Glutamatergic neuron (in vitro differentiated cells): ENCODE measurements around the gene C17orf50. TPM values are rescaled to one million over a fixed set of nuclear protein-coding genes. Genes with fewer than 3 reads are reported as not detected.
A peak's percentile ranks its signal among the peaks of the same experiment; 100 is the strongest.

ENCODE experiments used
- DNase-seq: peaks from one replicate; pipeline ENCODE4 v3.0.0; 2022
- H3K27ac Mint-ChIP-seq: one replicate; pipeline ENCODE4 v1.8.0; 2020; ENCODE audit warnings: mild to moderate bottlenecking, mixed read lengths, inconsistent platforms; ENCODE audit not compliant: unreplicated experiment
- H3K27me3 Mint-ChIP-seq: one replicate; pipeline ENCODE4 v1.8.0; 2020; ENCODE audit warnings: mild to moderate bottlenecking, moderate library complexity, mixed read lengths, inconsistent platforms; ENCODE audit not compliant: unreplicated experiment
- H3K36me3 Mint-ChIP-seq: one replicate; pipeline ENCODE4 v1.8.0; 2020; ENCODE audit warnings: mild to moderate bottlenecking, mixed read lengths, inconsistent platforms; ENCODE audit not compliant: unreplicated experiment
- H3K4me1 Mint-ChIP-seq: one replicate; pipeline ENCODE4 v1.8.0; 2020; ENCODE audit warnings: mild to moderate bottlenecking, low read depth, mixed read lengths, inconsistent platforms; ENCODE audit not compliant: unreplicated experiment
- H3K4me3 Mint-ChIP-seq: one replicate; pipeline ENCODE4 v1.8.0; 2020; ENCODE audit warnings: mild to moderate bottlenecking, mixed read lengths, inconsistent platforms; ENCODE audit not compliant: unreplicated experiment
- H3K9me3 Mint-ChIP-seq: one replicate; pipeline ENCODE4 v1.8.0; 2020; ENCODE audit warnings: mild to moderate bottlenecking, moderate library complexity, mixed read lengths, inconsistent platforms; ENCODE audit not compliant: unreplicated experiment
- total RNA-seq: library from RNA; stranded (reverse); fragmentation: NEBNext Ultra II Directional; extraction: Animal tissue kit (Norgen Biotek cat#: 25700); gene quantifications from one replicate; pipeline ENCODE4 v1.2.1, GENCODE V29; 2021; ENCODE audit not compliant: unreplicated experiment
- TF ChIP-seq, protein P1 (sequence below): fragments of 200-600 bp; sonication (generic); IDR thresholded peaks from one replicate; pipeline ENCODE4 v1.5.0; 2021; ENCODE audit not compliant: partially characterized antibody, unreplicated experiment

Gene C17orf50
- total RNA-seq, 1 donor from 2014 or later = not detected

- DNase-seq = no peak
- H3K4me1 Mint-ChIP-seq = peaks cover 11% of the 10 kb centered on the region
- H3K27me3 Mint-ChIP-seq = peaks cover 8% of the 10 kb centered on the region
- H3K9me3 Mint-ChIP-seq = peaks cover 2% of the 10 kb centered on the region
- TF ChIP-seq, protein P1, sequence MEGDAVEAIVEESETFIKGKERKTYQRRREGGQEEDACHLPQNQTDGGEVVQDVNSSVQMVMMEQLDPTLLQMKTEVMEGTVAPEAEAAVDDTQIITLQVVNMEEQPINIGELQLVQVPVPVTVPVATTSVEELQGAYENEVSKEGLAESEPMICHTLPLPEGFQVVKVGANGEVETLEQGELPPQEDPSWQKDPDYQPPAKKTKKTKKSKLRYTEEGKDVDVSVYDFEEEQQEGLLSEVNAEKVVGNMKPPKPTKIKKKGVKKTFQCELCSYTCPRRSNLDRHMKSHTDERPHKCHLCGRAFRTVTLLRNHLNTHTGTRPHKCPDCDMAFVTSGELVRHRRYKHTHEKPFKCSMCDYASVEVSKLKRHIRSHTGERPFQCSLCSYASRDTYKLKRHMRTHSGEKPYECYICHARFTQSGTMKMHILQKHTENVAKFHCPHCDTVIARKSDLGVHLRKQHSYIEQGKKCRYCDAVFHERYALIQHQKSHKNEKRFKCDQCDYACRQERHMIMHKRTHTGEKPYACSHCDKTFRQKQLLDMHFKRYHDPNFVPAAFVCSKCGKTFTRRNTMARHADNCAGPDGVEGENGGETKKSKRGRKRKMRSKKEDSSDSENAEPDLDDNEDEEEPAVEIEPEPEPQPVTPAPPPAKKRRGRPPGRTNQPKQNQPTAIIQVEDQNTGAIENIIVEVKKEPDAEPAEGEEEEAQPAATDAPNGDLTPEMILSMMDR = no peak
- peak overlapping the region; percentile 96 for H3K4me3 Mint-ChIP-seq
- H3K27ac Mint-ChIP-seq = peak overlapping the region; percentile 99
- no peaks in the 10 kb centered on the region for H3K36me3 Mint-ChIP-seq
These were observed 47.7 kb downstream of the C17orf50 start for GRCh38 chr17:35808240-35808961.

- peaks cover 11% of the 10 kb centered on the region for H3K4me1 Mint-ChIP-seq
- H3K27me3 Mint-ChIP-seq = peaks cover 8% of the 10 kb centered on the region
- H3K4me3 Mint-ChIP-seq = peak within 1 kb of the TSS; percentile 96
- TF ChIP-seq, protein P1 = peak; percentile 51
- DNase-seq = peak; percentile 96
- H3K27ac Mint-ChIP-seq = peak within 1 kb of the TSS; percentile 99
- H3K9me3 Mint-ChIP-seq = peaks cover 2% of the 10 kb centered on the region
- H3K36me3 Mint-ChIP-seq = no peaks in the 10 kb centered on the region
These were observed 48.5 kb downstream of the C17orf50 start, which contains the start of gene TAF15 for GRCh38 chr17:35808962-35809854. TAF15 (plus strand) TSS chr17:35809484; CDS start chr17:35809570, 86 bp downstream.

DNA sequence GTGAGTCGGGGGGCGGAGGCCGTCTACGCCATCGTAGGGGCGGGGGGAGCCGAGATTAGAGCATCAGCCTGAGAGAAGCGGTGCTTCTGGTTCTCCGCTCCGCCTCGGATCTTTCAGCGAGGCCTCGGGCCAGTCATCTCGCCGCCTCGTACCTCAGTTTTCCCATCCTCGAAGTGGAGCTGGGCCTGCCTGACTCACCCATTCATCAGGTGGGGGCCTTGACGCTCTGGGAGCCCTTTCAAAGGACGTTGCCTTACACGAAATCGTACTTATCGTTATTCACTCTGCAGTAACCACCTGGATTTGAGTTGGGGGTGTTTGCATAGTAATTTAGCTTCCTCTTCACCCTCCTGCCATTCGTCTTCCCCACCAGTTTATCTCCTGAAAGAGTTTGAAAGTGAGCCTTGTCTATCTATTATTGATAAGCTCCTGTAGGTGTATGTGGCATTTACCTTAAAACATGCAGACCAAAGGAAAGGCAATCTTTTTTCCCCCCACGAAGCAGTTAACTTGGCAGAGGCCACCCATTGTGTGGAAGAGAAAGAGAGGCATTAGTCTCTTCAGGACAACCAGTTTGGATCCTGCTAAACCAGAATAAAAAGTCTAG is 49.3 kb downstream of the C17orf50 start:
- H3K9me3 Mint-ChIP-seq = peaks cover 2% of the 10 kb centered on the region
- H3K4me1 Mint-ChIP-seq = peaks cover 10% of the 10 kb centered on the region
- H3K4me3 Mint-ChIP-seq = peak overlapping the region; percentile 96
- TF ChIP-seq, protein P1 = no peak
- peak overlapping the region; percentile 99 for H3K27ac Mint-ChIP-seq
- no peak for DNase-seq
- H3K36me3 Mint-ChIP-seq = no peaks in the 10 kb centered on the region
- peaks cover 8% of the 10 kb centered on the region for H3K27me3 Mint-ChIP-seq

GRCh38 chr17:35811759-35812158 is 51.1 kb downstream of the C17orf50 start:
- Mint-ChIP-seq H3K27ac (no peak overlapping the region), H3K36me3 (no peaks in the 10 kb centered on the region), H3K27me3 (peaks cover 8% of the 10 kb centered on the region), H3K4me1 (peaks cover 11% of the 10 kb centered on the region), H3K9me3 (peaks cover 2% of the 10 kb centered on the region), H3K4me3 (peak overlapping the region; percentile 41)
- TF ChIP-seq, protein P1 = no peak
- DNase-seq = no peak
